ENCODE data around the gene POP4. TPM values are rescaled to one million over a fixed set of nuclear protein-coding genes. Genes with fewer than 3 reads are reported as not detected.

POP4 gene
- total RNA-seq, 1 donor from 2014 or later: 52.7 TPM

- TF ChIP-seq CTCF (IDR thresholded peaks at IDR 0.05; ENCODE audit: unreplicated experiment): no peak
- H3K27ac Mint-ChIP-seq: no peak overlapping the region
- DNase-seq (ENCODE audit: low spot score, unreplicated experiment): no peak
- H3K4me3 Mint-ChIP-seq (ENCODE audit: low read depth): no peak overlapping the region
- no peaks in the 10 kb centered on the region for H3K4me1 Mint-ChIP-seq (ENCODE audit: low read depth)
- no peaks in the 10 kb centered on the region for H3K9me3 Mint-ChIP-seq (ENCODE audit: low read depth)
- no peaks in the 10 kb centered on the region for H3K36me3 Mint-ChIP-seq (ENCODE audit: insufficient read depth)
- H3K27me3 Mint-ChIP-seq: peaks cover 80% of the 10 kb centered on the region
These were observed 31.6 kb upstream of the POP4 start for GRCh38 chr19:29574510-29574909.

- Mint-ChIP-seq H3K36me3 (ENCODE audit: insufficient read depth) (no peaks in the 10 kb centered on the region), H3K27me3 (peaks cover 81% of the 10 kb centered on the region), H3K4me3 (ENCODE audit: low read depth) (no peak overlapping the region), H3K4me1 (ENCODE audit: low read depth) (no peaks in the 10 kb centered on the region), H3K9me3 (ENCODE audit: low read depth) (no peaks in the 10 kb centered on the region), H3K27ac (no peak overlapping the region)
- TF ChIP-seq CTCF (IDR thresholded peaks at IDR 0.05; ENCODE audit: unreplicated experiment): no peak
- no peak for DNase-seq (ENCODE audit: low spot score, unreplicated experiment)
These were observed 30.0 kb upstream of the POP4 start for GRCh38 chr19:29576046-29576606.

GRCh38 chr19:29576761-29577648 is 29.1 kb upstream of the POP4 start:
- no peaks in the 10 kb centered on the region for H3K9me3 Mint-ChIP-seq (ENCODE audit: low read depth)
- no peak for TF ChIP-seq CTCF (IDR thresholded peaks at IDR 0.05; ENCODE audit: unreplicated experiment)
- H3K4me3 Mint-ChIP-seq (ENCODE audit: low read depth): no peak overlapping the region
- DNase-seq (ENCODE audit: low spot score, unreplicated experiment): no peak
- H3K4me1 Mint-ChIP-seq (ENCODE audit: low read depth): no peaks in the 10 kb centered on the region
- peaks cover 73% of the 10 kb centered on the region for H3K27me3 Mint-ChIP-seq
- H3K27ac Mint-ChIP-seq: no peak overlapping the region
- no peaks in the 10 kb centered on the region for H3K36me3 Mint-ChIP-seq (ENCODE audit: insufficient read depth)

- no peak for DNase-seq (ENCODE audit: low spot score, unreplicated experiment)
- Mint-ChIP-seq H3K4me3 (ENCODE audit: low read depth) (no peak overlapping the region), H3K9me3 (ENCODE audit: low read depth) (no peaks in the 10 kb centered on the region), H3K36me3 (ENCODE audit: insufficient read depth) (no peaks in the 10 kb centered on the region), H3K27ac (no peak overlapping the region), H3K27me3 (peaks cover 70% of the 10 kb centered on the region), H3K4me1 (ENCODE audit: low read depth) (no peaks in the 10 kb centered on the region)
- TF ChIP-seq CTCF (IDR thresholded peaks at IDR 0.05; ENCODE audit: unreplicated experiment): no peak
These were observed 28.5 kb upstream of the POP4 start for GRCh38 chr19:29577649-29577963.

- Mint-ChIP-seq H3K9me3 (ENCODE audit: low read depth) (no peaks in the 10 kb centered on the region), H3K36me3 (ENCODE audit: insufficient read depth) (no peaks in the 10 kb centered on the region), H3K4me1 (ENCODE audit: low read depth) (no peaks in the 10 kb centered on the region), H3K27ac (no peak overlapping the region), H3K27me3 (peaks cover 69% of the 10 kb centered on the region), H3K4me3 (ENCODE audit: low read depth) (no peak overlapping the region)
- DNase-seq (ENCODE audit: low spot score, unreplicated experiment): no peak
- no peak for TF ChIP-seq CTCF (IDR thresholded peaks at IDR 0.05; ENCODE audit: unreplicated experiment)
These were observed 27.7 kb upstream of the POP4 start for GRCh38 chr19:29578349-29578748.

All from progenitor cell of endocrine pancreas (in vitro differentiated cells).